Mammary epithelial cell (primary cell): ENCODE results near the gene RNASE8.

Experiments
- EZH2 ChIP-seq: IDR thresholded peaks from 2 replicates; pipeline ENCODE4 v1.6.1; 2012; ENCODE audit warnings: low read length, inconsistent platforms, borderline replicate concordance
- TF ChIP-seq, protein P1 (sequence below), 2 donors: IDR thresholded peaks in 1 of 2; conservative IDR thresholded peaks in 1 of 2; 2 replicates each; pipeline ENCODE4 v1.5.1; 2011 to 2012; ENCODE audit warnings: inconsistent platforms in 2 of 2, low read length in 2 of 2, mild to moderate bottlenecking in 2 of 2, control low read depth in 1 of 2, low read depth in 1 of 2; ENCODE audit not compliant: insufficient read depth in 1 of 2; ENCODE audit errors: extremely low read depth in 1 of 2

DNA sequence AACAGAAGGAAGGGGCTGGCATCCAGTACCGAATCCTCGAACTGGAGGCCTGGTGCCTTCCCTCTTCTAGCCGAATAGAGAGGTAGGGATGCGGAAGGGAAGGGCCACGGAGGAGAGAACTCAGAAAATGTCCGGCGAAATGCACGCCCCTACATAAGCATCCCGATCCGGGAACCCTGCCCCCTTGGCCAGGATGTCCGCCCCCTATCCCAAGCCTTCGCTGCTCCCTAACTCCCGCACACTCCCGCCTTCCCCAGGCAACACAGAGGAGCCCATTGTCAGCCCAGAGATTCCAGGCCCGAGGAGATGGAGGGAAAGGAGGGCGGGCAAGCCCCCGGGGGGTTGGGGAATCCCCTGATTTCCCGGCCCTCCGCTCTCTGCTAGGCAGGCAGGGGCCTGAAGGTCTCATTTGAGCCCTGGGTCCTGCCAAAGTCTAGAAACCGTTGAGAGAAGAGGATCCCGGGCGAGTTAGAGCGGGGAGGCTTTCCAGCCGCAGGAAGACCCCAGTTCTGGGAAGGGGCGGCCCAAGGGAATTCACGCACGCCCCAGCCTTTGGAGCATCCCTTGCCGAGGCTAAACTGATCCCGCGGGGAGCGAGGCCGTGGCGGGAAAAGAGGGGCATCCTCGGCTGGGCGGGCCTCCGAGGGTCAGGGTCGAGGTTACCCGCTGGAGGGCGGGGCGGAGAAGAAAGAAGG, 11.9 kb downstream of the RNASE8 start:
- TF ChIP-seq, protein P1, sequence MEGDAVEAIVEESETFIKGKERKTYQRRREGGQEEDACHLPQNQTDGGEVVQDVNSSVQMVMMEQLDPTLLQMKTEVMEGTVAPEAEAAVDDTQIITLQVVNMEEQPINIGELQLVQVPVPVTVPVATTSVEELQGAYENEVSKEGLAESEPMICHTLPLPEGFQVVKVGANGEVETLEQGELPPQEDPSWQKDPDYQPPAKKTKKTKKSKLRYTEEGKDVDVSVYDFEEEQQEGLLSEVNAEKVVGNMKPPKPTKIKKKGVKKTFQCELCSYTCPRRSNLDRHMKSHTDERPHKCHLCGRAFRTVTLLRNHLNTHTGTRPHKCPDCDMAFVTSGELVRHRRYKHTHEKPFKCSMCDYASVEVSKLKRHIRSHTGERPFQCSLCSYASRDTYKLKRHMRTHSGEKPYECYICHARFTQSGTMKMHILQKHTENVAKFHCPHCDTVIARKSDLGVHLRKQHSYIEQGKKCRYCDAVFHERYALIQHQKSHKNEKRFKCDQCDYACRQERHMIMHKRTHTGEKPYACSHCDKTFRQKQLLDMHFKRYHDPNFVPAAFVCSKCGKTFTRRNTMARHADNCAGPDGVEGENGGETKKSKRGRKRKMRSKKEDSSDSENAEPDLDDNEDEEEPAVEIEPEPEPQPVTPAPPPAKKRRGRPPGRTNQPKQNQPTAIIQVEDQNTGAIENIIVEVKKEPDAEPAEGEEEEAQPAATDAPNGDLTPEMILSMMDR (conservative IDR thresholded peaks at IDR 0.05 in 1 of 2, IDR thresholded peaks at IDR 0.05 in 1 of 2; ENCODE audit: extremely low read depth in 1 of 2, insufficient read depth in 1 of 2, low read depth in 1 of 2, low read length in 2 of 2), result no peak
- TF ChIP-seq EZH2, result no peak
